Upper lobe of left lung (tissue), 4 donors: ENCODE measurements around the gene MYO3B.

Experiments used
- POLR2A ChIP-seq, 4 donors: fragments of 450-650 bp; IDR thresholded peaks; one replicate each; pipeline ENCODE4 v1.5.1; 2016 to 2017; ENCODE audit warnings: antibody characterized with exemption in 4 of 4, mild to moderate bottlenecking in 2 of 4
- TF ChIP-seq, protein P1 (sequence below), 6 experiments: fragments of 450-650 bp in 4 of 6; fragments of 200-600 bp in 2 of 6; sonication (generic) in 2 of 6; IDR thresholded peaks; one replicate each; pipeline ENCODE4 v1.5.1; 2016 to 2019; ENCODE audit warnings: antibody characterized with exemption in 6 of 6

DNA sequence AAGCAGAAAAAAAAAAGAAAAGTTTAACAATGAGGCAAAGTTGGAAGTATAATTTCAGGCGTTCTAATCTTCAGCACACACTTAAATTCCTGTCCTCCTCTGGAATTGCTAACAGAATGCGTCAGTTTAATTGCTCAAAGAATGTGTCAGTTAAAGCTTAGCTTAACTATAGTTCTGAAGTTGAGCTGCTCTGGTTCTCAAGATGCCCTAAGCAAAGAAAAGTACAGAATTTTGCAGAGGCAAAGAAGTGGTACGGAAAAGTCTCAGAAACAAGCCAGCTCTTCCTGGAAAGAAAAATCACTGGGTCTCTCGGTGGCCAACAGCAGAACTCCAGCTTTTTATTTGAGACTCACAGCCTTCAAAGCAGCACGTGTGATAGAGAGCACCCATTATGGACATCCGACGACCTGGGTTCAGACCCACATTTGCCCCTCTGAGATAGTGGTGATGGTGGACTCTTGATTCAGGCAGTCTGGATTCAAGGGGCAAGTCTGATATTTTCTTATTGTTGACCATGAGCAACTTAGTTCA lies 22.2 kb upstream of the MYO3B start:
- no peak for TF ChIP-seq POLR2A (IDR thresholded peaks at IDR 0.05)
- TF ChIP-seq, protein P1, sequence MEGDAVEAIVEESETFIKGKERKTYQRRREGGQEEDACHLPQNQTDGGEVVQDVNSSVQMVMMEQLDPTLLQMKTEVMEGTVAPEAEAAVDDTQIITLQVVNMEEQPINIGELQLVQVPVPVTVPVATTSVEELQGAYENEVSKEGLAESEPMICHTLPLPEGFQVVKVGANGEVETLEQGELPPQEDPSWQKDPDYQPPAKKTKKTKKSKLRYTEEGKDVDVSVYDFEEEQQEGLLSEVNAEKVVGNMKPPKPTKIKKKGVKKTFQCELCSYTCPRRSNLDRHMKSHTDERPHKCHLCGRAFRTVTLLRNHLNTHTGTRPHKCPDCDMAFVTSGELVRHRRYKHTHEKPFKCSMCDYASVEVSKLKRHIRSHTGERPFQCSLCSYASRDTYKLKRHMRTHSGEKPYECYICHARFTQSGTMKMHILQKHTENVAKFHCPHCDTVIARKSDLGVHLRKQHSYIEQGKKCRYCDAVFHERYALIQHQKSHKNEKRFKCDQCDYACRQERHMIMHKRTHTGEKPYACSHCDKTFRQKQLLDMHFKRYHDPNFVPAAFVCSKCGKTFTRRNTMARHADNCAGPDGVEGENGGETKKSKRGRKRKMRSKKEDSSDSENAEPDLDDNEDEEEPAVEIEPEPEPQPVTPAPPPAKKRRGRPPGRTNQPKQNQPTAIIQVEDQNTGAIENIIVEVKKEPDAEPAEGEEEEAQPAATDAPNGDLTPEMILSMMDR (IDR thresholded peaks at IDR 0.05): no peak
